ENCODE measurements around the gene SAMD4A. TPM values are rescaled to one million over a fixed set of nuclear protein-coding genes. Genes with fewer than 3 reads are reported as not detected.

Gene SAMD4A
- polyA plus RNA-seq, 1 experiment = 13.4 TPM

GRCh38 chr14:54803396-54803795 is 236.5 kb downstream of the SAMD4A start:
- Histone ChIP-seq H3K27me3 (ENCODE audit: control insufficient read depth, insufficient read depth, low read length) (peaks cover 1% of the 10 kb centered on the region), H3K4me3 (ENCODE audit: low read depth, low read length) (no peak overlapping the region), H3K36me3 (ENCODE audit: control insufficient read depth, insufficient read depth, low read length) (no peaks in the 10 kb centered on the region)
- ChIA-PET POLR2A (no interaction called here), CTCF (interaction anchor here (1.0 to 6.7 kb wide), 7 partner anchors 12 to 436 kb away, joined by 3 to 53 read pairs (median 10); no protein-coding TSS in a partner anchor)
- TF ChIP-seq CTCF (IDR thresholded peaks at IDR 0.05; ENCODE audit: insufficient read depth, low read depth, low read length) = no peak
- no peak for DNase-seq (ENCODE audit: low read depth)

GRCh38 chr14:54803926-54804537 is 237.1 kb downstream of the SAMD4A start:
- POLR2A ChIA-PET = no interaction called here
- Histone ChIP-seq H3K27me3 (ENCODE audit: control insufficient read depth, insufficient read depth, low read length) (peaks cover 1% of the 10 kb centered on the region), H3K36me3 (ENCODE audit: control insufficient read depth, insufficient read depth, low read length) (no peaks in the 10 kb centered on the region), H3K4me3 (ENCODE audit: low read depth, low read length) (no peak overlapping the region)
- CTCF ChIA-PET = interaction anchor here (0.6 to 6.7 kb wide), 12 partner anchors 8 to 437 kb away, joined by 3 to 53 read pairs (median 10); no protein-coding TSS in a partner anchor
- DNase-seq (ENCODE audit: low read depth) = no peak
- no peak for TF ChIP-seq CTCF (IDR thresholded peaks at IDR 0.05; ENCODE audit: insufficient read depth, low read depth, low read length)

DNA sequence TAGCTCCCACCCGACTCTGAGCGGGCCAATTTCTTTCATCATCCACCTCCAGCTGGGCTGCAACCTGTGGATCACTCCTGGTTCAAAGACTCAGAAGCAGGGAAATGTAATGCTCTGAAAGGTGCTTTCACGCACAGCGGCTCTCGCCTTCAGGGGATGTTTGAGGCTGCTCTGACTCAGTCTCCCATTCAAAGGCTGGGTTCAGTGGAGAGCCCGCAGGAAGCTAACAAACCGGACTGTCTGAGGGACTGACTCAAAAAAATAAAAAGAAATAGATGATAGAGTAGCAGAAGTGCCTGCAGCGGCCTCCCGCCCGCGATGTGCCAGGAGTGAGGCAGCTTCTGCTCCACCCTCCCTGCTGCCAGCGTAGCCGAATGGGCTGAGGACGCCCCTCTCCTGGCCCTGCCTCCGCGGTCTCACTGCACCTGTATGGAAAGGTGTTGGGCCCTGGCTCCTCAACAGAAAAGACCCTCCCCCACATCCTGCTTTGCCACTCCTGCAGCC is 237.7 kb downstream of the SAMD4A start:
- TF ChIP-seq CTCF (IDR thresholded peaks at IDR 0.05; ENCODE audit: insufficient read depth, low read depth, low read length) = no peak
- H3K27me3 ChIP-seq (ENCODE audit: control insufficient read depth, insufficient read depth, low read length) = peaks cover 1% of the 10 kb centered on the region
- H3K4me3 ChIP-seq (ENCODE audit: low read depth, low read length) = no peak overlapping the region
- POLR2A ChIA-PET = no interaction called here
- no peaks in the 10 kb centered on the region for H3K36me3 ChIP-seq (ENCODE audit: control insufficient read depth, insufficient read depth, low read length)
- CTCF ChIA-PET = interaction anchor here (0.8 to 6.7 kb wide), 16 partner anchors 8 to 438 kb away, joined by 3 to 53 read pairs (median 8); no protein-coding TSS in a partner anchor
- DNase-seq (ENCODE audit: low read depth) = no peak

GRCh38 chr14:54805070-54805444 is 238.1 kb downstream of the SAMD4A start:
- Histone ChIP-seq H3K36me3 (ENCODE audit: control insufficient read depth, insufficient read depth, low read length) (no peaks in the 10 kb centered on the region), H3K4me3 (ENCODE audit: low read depth, low read length) (no peak overlapping the region), H3K27me3 (ENCODE audit: control insufficient read depth, insufficient read depth, low read length) (peaks cover 1% of the 10 kb centered on the region)
- POLR2A ChIA-PET = no interaction called here
- CTCF ChIA-PET = interaction anchor here (0.6 to 6.7 kb wide), 17 partner anchors 9 to 438 kb away, joined by 3 to 53 read pairs (median 7); no protein-coding TSS in a partner anchor
- no peak for TF ChIP-seq CTCF (IDR thresholded peaks at IDR 0.05; ENCODE audit: insufficient read depth, low read depth, low read length)
- no peak for DNase-seq (ENCODE audit: low read depth)

DNA sequence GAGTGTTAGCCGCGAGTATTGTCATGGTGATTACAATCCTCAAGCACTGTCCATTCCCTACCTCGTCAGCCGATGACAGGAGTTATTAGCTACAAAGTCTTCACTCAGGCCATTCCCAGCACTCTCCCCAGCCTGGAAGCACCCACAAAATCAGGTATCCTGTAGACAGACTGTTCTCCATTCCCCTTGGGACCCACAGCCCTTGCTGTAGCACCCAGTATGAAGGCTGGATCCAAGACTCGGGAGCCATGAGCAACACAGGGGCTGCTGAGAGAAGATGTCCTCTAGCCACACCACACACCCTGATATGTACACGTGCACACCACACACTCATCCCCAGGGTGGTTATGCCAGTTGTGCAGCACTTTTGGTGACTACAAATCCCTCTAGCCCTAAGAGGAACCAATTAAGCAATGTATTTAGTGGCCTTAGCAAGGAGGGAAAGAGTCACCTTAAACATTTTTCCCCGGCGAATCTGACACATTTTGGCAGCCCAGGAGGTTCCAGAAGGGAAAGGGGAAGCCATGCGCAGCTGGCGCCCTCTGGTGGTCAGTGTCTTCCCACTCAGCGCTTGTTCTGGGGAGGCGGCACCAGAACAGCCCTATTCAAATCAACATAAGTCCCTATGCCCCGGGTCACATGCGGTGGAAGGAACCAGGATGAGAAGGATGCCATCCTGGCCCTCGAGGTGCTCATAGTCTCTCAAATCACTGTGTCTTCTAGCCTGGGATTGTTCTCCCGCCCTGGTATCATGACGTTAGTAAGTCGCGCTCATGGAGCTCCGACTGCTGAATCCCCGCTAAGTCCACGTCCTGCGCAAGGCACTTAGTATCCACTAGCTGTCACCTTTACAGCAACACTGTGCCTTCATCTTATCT is 238.8 kb downstream of the SAMD4A start:
- POLR2A ChIA-PET = no interaction called here

More for the DNA sequence above, 238.8 kb downstream of the SAMD4A start:
- Histone ChIP-seq H3K4me3 (ENCODE audit: low read depth, low read length) (no peak overlapping the region), H3K27me3 (ENCODE audit: control insufficient read depth, insufficient read depth, low read length) (peaks cover 1% of the 10 kb centered on the region), H3K36me3 (ENCODE audit: control insufficient read depth, insufficient read depth, low read length) (no peaks in the 10 kb centered on the region)
- no peak for DNase-seq (ENCODE audit: low read depth)
- peak; percentile 97 for TF ChIP-seq CTCF (IDR thresholded peaks at IDR 0.05; ENCODE audit: insufficient read depth, low read depth, low read length)
- CTCF ChIA-PET = interaction anchor here (0.5 to 6.7 kb wide), 31 partner anchors 8 to 1412 kb away, joined by 3 to 53 read pairs (median 4); no protein-coding TSS in a partner anchor

Measured in BJ (cell line).